ENCODE measurements around the gene TMPRSS6.

Gene TMPRSS6

DNA sequence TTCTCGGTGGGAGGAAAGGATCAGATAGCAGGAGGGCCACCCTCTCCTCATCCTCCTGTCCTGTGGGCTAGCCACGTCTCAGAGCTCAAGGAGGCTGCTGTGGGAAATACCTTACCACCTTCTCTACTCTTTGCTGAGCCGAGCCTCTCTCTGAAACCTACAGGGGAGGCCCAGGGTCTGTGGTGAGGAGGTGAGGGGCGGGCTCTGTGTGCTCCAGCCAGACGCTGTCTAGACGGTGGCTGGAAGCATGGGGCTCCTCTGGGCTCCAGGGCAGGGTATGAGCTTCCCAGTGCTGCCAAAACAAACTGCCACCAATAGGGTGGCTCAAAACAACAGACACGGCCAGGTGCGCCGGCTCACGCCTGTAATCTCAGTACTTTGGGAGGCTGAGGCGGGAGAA, 5.5 kb upstream of the TMPRSS6 start:
- no peak for DNase-seq (ENCODE audit: low read depth)

GRCh38 chr22:37113757-37114156, 4.2 kb upstream of the TMPRSS6 start:
- no peak for DNase-seq (ENCODE audit: low read depth)

- DNase-seq (ENCODE audit: low read depth) = no peak
Measured at GRCh38 chr22:37112084-37112728, 2.7 kb upstream of the TMPRSS6 start.

DNA sequence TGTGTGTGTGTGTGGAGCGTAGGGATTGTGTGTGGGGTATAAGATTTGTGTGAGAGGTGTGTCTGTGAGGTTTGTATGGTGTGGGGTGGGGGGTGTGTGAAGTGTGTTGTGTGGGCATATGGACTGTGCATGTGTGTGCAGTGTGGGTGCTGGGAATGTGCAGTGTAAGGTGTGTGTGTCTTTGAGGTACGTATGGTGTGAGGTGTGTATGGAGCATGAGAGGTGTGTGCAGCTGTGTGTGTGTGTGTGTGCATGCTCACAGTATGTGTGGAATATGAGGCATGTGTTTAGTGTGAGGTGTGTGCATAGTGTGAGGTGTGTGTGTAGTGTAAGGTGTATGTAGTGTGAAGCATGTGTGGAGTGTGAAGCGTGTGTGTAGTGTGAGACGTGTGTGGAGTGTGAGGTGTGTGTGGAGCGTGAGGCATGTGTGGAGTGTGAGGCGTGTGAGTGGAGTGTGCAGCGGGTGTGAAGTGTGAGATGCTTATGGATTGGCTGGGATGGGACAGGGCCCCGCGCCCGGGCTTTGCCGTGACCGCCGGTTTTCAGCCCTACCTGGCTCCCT, 1.7 kb upstream of the TMPRSS6 start:
- no peak for DNase-seq (ENCODE audit: low read depth)

DNA sequence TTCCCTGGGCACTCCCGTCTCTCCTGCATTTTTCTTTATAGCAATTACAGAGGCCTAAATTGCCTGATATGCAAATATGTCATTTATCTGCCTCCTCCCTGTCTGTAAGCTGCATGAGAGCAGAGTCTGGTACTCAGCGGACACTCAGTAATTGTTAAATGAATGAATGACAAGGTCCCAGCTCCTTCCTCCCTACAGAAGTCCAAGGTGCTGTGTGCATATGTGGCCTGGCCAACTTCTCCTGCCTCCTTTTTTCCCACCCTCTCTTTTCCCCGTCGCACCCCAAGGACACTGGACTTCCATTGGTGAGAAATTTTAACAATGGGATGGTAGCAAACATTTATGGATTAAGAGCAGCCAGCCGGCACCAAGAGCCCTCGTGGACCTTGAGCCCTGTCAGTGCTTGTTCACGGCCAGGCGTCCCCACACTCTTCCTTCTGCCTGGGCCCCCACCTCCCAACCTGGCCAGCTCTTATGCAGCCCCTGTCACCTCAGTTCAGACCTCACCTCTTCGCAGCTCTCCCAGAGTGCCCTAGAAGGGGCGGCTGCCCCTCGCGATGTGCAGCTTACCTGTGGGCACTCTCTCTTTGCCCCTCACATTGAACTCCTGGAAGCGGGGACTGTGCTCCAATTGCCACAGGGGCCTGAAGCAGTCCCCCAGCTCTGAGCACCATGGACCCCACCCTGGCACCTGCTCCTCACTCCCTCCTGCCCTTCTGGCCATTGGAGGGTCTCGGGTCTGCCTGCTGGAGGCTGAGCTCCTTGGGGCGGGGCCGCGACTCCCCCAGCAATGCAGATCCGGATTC, 1.5 kb downstream of the TMPRSS6 start:
- no peak for DNase-seq (ENCODE audit: low read depth)

DNA sequence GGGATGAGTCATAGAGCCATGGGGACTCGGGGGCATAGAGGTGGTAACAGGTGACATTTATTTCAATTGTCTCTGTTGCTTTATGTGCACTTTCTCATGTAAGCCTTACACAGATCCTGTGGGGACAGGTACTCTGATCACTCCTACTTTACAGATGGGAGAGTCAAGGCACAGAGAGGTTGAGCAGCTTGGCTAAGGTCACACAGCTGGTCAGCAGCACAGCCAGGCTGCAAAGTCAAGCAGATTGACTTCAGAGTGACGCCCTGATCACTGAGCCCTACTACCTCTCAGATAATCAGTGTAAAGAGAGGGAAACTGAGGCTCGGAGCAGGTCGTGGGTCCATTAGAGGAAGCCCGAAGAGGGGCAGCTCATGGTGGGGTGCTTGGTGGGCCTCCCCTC, 3.5 kb downstream of the TMPRSS6 start:
- no peak for DNase-seq (ENCODE audit: low read depth)

GRCh38 chr22:37105154-37105553, 4.4 kb downstream of the TMPRSS6 start:
- DNase-seq (ENCODE audit: low read depth) = no peak

DNA sequence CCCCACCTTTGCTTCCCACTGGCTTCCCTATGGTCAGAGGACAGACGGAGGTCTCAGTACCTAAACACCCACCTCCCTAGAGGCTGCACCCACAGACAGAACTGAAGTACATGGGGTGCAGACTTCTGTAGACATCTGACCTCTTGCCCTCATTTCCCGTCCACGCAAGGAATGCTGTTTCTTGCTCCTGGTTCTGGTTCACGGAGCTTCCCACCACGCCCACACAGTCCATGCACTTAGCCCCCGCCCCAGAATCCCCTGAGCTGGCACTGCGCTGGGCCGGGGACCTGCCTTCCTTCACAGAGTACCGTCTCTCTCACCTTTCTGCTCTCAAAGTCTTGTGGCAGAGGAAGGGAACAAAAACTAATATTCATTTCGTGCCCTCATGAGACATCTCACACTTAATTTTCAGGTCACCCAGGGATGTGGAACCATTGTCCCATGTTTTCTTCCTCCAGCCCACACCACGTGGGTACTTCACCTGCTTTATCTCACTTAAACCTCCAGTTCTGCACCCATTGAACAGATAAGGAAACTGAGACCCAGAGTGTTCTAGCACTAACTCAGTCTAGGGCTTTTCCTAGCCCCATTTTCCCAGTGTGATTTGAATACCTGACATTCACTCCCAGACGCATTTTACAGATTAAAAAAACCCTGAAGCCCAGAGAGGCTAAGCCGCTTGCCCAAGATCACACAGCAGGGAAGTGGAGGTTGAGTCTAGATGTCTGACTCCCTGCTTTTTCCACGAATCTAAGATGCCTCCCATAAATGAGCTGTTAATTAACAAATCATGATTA, 5.7 kb downstream of the TMPRSS6 start:
- no peak for DNase-seq (ENCODE audit: low read depth)

DNA sequence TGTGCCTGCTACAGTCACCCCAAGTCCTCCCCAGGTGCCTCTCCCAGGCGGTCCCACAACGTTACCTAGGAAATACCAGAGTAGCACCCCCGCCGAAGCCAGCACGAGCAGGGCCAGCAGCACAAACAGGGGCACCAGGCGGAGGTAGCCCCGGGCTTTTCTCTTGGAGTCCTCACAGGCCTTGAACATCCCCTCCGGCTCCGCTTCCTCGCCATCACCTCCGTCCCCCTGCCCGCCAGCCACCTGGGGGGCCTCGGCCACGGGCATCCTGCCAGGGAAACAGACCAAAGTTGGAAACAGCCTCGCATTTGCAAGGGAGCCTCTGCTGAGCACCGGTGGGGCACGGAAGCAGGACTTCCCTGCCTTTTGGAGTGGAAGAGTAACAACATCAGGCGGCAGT, 6.4 kb downstream of the TMPRSS6 start:
- no peak for DNase-seq (ENCODE audit: low read depth)

DNA sequence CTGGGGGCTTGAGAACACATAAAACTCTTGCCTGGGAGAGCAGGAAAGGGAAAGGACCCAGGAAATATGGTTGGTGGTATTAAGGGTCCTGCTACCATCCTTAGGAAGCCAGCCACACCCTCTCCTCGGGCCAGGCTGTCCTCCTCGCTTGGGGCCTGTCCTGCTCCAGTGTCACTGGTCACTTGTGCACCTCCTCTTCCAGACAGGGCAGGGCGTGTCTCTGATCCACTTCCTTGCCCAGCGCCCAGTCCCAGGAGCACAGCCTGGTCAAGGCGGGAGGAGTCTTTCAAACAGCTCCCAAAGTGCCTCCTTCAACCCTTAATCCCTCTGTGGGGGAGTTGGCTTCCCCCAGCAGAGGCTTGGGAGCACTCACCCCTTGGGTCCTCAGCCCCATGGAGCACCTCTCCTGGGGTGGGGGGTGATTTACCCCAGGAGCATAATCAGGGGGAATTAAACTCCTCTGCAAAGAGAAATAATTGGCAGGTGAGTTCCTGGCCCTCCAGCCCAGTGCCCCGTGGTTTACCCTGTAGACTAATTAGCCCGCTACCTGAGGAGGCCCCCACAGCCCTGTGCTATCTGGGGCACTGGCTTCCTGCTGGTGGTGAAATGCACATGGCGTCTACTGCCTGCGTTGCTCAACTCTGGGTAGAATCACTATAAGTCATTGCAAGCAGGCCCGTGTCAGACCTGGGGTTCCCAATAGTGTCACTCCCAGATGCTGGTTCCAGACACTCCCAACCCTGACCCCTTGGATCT, 8.0 kb downstream of the TMPRSS6 start:
- DNase-seq (ENCODE audit: low read depth) = no peak

- no peak for DNase-seq (ENCODE audit: low read depth)
Measured at GRCh38 chr22:37100589-37101127, 8.9 kb downstream of the TMPRSS6 start.

DNA sequence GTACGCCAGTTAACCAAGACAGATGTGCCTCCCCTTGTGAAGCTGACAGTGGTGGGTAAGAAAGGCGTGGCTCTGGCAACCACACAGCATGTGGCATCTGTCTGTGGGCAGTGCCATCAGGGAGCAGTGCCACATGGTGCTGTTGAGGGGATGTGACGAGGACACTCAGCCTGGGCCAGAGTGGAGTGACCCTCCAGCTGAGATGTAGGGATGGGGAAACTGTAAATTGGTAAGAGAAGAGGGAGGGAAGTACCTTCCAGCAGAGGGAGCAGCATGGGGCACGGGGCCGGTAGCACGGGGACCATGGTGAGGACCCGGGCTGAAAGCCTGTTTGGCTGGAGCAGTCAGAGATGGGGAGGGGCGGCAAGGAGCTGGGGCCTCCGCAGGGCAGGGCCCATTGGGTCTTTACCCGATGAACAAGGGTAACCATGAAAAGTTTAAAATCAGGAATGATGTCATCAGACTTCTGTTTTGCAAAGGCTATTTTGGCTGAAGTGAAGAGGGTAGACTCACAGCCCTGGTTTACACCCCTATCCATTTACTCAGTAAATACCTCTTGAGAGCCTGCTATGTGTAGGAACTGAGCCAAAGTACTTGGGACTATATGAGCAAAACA, 10.4 kb downstream of the TMPRSS6 start:
- DNase-seq (ENCODE audit: low read depth) = no peak

DNA sequence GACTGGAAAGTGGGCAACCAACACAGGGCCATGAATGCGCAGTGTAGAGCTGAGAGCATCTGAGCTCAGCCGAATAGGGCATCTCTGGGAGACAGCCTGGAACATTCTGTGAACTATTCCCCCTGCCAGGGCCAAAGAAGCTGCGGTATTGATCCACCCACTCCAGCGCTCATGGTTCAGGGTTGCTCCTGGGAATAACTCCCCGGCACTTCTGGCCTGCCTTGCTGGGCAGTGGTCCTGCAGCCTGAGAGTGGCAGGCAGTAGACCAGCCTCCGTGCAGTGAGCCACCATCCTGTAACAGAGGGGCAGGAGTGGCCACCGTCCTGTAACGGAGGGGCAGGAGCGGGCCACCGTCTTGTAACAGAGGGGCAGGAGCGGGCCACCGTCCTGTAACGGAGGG, 12.2 kb downstream of the TMPRSS6 start:
- DNase-seq (ENCODE audit: low read depth) = no peak

DNA sequence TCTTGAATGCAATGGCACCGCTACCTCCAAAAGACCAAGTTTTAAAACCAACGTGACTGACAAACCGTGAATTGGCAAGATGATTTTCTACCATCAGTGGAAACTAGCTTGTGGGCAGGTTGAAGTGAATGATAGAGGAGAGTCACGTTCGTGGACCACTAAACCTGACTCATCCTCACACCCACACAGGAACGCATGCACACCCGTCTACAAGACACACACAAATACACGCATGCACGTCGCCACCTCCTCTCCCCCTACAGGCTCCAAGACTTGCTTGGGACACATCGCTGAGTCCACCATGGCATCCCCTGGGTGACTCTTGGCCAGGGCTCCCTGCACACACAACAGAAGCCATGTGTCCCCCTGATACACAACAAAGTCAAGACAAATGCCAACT, 14.4 kb downstream of the TMPRSS6 start:
- no peak for DNase-seq (ENCODE audit: low read depth)

DNA sequence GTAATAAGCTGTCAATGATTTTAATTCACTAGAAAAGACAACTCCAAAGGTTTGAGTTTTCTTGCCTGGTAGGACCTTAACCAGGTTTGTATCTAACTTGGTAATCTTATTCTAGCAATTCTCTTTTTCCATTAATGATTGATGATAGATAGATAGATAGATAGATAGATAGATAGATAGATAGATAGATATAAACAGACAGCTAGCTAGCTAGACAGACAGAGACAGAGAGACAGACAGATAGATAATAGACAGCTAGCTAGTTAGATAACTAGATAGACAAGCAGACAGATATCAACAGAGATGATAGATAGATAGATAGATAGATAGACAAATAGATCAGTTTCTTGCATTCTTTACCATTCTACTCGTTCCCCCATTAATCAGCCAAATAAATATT, 15.3 kb downstream of the TMPRSS6 start:
- no peak for DNase-seq (ENCODE audit: low read depth)

- no peak for DNase-seq (ENCODE audit: low read depth)
Measured at GRCh38 chr22:37092997-37093396, 16.5 kb downstream of the TMPRSS6 start.

- DNase-seq (ENCODE audit: low read depth) = no peak
Measured at GRCh38 chr22:37091994-37092393, 17.5 kb downstream of the TMPRSS6 start.

DNA sequence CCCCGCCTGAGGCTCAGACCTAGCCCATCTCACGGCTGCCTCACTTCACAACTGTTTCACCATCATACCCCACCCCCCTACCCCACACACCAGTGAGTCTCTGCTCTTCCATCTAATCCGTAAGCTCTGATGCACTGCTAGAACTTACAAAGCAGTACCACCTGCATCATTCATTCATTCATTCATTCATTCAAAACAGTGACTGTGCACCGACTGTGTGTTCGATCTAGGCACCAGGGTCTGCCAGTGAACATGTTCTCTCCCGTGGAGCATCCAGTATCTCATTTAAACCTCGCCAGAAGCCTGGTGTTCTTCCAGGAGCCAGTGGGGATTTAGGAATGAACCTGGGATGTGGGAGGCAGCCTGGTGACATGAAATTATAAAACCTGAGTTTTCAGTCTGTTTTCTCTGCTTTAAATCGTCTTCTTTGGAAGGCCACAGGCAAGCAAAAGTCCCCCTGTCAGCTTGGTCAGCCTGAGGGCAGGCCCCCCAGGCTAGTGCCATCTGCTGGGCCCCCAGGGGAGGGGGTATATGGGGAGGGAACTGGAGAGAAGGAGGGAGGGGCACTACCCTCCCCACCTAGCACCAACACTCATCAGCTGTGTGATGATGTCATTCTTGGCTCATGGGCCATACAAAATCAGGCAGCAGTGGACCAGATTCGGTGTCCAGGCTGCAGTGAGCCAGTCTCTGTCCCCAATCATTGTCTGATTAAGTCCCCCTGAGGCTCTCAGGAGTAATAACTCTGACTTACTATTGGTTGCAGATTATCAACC, 18.4 kb downstream of the TMPRSS6 start:
- no peak for DNase-seq (ENCODE audit: low read depth)

DNA sequence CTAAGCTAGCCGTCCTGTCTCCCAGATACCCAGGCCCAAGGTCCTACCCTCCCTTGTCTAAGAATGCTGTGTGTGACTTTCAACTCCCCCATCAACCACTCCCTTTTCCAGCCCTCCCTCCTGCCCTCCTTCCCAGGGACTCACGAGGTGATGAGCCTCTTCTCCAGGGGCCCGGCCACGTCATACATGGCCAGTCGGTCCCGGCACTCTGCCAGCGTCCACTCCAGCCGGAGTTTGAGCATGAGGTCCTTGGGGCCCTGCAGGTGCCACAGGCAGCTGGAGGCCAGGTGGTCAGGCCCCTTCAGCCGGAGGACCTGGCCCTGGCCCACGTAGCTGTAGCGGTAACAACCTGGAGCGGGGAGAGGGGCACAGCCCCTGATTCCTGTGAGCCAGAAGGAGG, 20.1 kb downstream of the TMPRSS6 start:
- DNase-seq (ENCODE audit: low read depth) = no peak

DNA sequence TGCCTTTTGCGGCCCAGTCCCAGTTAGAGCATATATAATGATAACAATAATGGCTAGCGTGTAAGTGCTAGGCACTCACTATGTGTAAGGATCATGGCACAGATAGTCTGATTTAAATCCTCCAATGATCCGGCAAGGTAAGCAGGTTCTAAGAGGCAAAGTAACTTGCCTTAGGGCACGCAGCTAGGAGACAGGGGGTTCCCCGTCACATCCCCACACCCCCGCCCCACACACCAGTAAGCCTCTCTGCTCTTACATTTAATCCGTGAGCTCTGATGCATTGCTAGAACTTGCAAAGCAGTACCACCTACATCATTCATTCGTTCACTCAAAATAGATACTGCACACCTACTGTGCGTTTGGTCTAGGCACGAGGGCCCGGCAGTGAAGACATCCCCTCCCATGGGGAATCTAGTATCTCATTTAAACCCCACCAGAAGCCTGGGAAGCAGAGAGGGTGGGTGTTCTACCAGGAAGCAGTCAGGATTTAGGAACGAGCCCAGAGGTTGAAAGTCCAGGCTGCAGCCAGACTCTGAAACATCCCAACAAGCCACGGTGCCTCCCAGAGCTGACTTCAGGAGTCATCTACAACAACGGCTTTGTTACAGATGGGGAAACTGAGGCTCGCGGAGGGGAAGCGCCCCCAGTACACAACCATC, 20.6 kb downstream of the TMPRSS6 start:
- no peak for DNase-seq (ENCODE audit: low read depth)
